ENCODE results near the gene DCAF15. TPM values are rescaled to one million over a fixed set of nuclear protein-coding genes. Genes with fewer than 3 reads are reported as not detected.
"Not testable (repeated sequence)": the region's sequence is repeated elsewhere in the genome, so short reads cannot be mapped to it uniquely, and the experiment has no call there.

The DCAF15 gene
- total RNA-seq, 4 donors from 2014 or later = 9.5 to 19.6 (median 11.6) TPM

DNA sequence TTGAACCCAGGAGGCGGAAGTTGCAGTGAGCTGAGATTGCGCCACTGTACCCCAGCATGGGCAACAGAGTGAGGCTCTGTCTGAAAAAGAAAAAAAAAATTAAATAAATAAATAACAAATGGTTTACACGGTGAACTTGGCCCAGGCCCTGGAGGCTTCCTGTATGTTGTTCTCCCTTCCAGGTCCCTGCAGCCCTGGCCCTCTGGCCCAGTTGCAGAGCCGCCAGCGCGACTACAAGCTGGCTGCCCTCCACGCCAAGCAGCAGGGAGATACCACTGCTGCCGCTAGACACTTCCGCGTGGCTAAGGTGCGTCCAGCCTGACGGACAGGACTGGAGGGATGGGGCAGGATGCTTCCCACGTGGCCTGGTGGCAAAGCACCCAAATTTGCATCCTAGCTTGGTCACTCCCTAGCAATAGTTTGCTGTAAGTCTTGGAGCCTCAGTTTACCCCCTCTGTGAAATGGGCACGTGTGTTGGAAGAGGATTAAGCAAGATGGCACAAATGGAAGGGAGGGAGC, 34.4 kb upstream of the DCAF15 start:
- Histone ChIP-seq H3K27ac (no peak overlapping the region), H3K27me3 (no peaks in the 10 kb centered on the region), H3K36me3 (peaks cover 56 to 66% of the 10 kb centered on the region in 2 donors), H3K4me1 (no peaks in the 10 kb centered on the region), H3K9me3 (no peaks in the 10 kb centered on the region), H3K4me3 (replicated peaks in 1 of 3) (no peak overlapping the region)
- intact Hi-C loops (cut with DNase I) = no loop called here
- WGBS, 2 donors = 78 to 84% methylated on average over 14 of the region's 14 CpGs
- DNase-seq = no peak
- TF ChIP-seq POLR2A (IDR thresholded peaks at IDR 0.05) = no peak
- TF ChIP-seq, protein P1, sequence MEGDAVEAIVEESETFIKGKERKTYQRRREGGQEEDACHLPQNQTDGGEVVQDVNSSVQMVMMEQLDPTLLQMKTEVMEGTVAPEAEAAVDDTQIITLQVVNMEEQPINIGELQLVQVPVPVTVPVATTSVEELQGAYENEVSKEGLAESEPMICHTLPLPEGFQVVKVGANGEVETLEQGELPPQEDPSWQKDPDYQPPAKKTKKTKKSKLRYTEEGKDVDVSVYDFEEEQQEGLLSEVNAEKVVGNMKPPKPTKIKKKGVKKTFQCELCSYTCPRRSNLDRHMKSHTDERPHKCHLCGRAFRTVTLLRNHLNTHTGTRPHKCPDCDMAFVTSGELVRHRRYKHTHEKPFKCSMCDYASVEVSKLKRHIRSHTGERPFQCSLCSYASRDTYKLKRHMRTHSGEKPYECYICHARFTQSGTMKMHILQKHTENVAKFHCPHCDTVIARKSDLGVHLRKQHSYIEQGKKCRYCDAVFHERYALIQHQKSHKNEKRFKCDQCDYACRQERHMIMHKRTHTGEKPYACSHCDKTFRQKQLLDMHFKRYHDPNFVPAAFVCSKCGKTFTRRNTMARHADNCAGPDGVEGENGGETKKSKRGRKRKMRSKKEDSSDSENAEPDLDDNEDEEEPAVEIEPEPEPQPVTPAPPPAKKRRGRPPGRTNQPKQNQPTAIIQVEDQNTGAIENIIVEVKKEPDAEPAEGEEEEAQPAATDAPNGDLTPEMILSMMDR (IDR thresholded peaks at IDR 0.05) = no peak

DNA sequence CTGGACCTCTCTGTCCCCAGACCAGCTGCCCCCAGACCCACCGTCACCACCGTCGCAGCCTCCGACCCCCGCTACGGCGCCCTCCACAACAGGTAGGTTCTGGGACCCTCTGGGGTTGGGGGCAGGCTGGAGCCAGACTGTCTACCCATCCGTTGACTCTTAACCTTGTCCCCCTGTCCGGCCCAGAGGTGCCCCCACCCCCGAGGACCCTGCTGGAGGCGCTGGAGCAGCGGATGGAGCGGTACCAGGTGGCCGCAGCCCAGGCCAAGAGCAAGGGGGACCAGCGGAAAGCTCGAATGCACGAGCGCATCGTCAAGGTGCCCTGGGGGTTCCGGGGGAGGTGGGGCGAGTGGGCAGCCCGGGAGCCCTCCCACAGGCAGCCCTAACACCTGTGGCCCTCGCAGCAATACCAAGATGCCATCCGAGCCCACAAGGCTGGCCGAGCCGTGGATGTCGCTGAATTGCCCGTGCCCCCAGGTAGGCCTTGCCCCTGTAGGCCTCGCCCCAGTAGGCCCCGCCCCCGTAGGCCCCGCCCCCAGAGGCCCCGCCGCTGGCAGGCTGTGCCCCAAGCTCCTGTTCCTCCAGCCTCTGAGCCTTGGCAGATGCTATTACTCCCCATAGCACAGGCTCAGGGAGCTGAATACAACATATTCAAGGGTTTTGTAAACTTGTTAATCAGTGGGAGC, 33.4 kb upstream of the DCAF15 start:
- intact Hi-C loops (cut with DNase I) = no loop called here
- Histone ChIP-seq H3K36me3 (peaks cover 53 to 65% of the 10 kb centered on the region in 2 donors), H3K4me1 (no peaks in the 10 kb centered on the region), H3K4me3 (replicated peaks in 1 of 3) (no peak overlapping the region), H3K9me3 (no peaks in the 10 kb centered on the region), H3K27ac (no peak overlapping the region), H3K27me3 (no peaks in the 10 kb centered on the region)
- DNase-seq = no peak
- no peak for TF ChIP-seq POLR2A (IDR thresholded peaks at IDR 0.05)
- TF ChIP-seq, protein P1 (IDR thresholded peaks at IDR 0.05) = no peak
- WGBS, 2 donors = 95 to 100% methylated on average over 5 to 15 of the region's 34 CpGs

DNA sequence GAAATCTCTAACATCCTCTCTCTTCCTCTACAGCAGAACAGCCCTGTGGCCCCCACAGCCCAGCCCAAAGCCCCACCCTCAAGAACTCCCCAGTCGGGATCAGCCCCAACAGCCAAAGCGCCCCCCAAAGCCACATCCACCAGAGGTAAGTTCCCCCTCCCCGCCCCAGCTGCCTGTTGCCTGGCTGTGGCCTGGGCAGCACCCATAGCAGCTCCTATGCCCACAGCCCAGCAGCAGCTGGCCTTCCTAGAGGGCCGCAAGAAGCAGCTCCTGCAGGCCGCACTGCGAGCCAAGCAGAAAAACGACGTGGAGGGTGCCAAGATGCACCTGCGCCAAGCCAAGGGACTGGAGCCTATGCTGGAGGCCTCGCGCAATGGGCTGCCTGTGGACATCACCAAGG, 31.8 kb upstream of the DCAF15 start:
- H3K27ac ChIP-seq = no peak overlapping the region
- WGBS, 2 donors = 98 to 100% methylated on average over 3 to 11 of the region's 11 CpGs
- H3K9me3 ChIP-seq = no peaks in the 10 kb centered on the region
- H3K4me3 ChIP-seq (replicated peaks in 1 of 3) = no peak overlapping the region
- TF ChIP-seq POLR2A (IDR thresholded peaks at IDR 0.05) = no peak
- TF ChIP-seq, protein P1 (IDR thresholded peaks at IDR 0.05) = no peak
- no peak for DNase-seq
- no peaks in the 10 kb centered on the region for H3K27me3 ChIP-seq
- no peaks in the 10 kb centered on the region for H3K4me1 ChIP-seq
- H3K36me3 ChIP-seq = peaks cover 44 to 54% of the 10 kb centered on the region in 2 donors
- intact Hi-C loops (cut with DNase I) = no loop called here

DNA sequence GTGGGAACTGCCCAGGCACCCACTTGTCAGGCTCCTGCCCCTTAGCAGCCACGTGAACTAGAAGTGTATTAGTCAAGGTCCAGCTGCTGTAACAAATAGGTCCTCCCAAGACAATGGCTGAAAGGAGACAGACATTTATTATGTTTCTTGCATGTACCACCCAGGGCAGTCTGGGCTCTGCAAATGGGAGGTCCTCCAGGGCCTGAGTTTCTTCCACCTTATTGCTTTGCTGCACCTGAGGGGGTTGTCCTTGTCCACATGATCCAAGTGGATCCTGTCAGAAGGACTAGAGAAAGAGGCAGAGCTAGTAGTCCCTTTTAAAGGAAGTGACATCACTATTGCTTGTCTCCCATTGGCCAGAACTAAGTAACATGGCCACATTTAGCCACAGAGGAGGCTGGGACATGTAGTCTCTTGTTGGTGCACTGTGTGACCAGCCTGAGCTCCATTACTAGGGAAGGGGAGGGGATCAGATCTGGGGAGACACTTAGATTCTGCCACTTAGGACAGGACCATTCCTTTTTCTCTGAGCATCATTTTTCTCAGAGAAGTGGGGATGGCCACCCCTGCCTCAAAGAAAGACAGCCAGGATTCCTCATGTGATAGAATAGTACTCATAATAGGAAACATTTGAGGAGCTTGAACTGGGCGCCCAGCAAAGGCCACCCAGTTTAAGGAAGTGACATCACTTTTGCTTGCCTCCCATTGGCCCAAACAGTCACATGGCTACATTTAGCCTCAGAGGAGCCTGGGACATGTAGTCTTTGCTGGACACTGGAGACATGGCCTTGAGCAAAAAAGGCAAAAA, 31.2 kb upstream of the DCAF15 start:
- intact Hi-C loops (cut with DNase I) = no loop called here
- no peak for DNase-seq
- Histone ChIP-seq H3K9me3 (no peaks in the 10 kb centered on the region), H3K4me1 (no peaks in the 10 kb centered on the region), H3K4me3 (replicated peaks in 1 of 3) (no peak overlapping the region), H3K36me3 (peaks cover 37 to 55% of the 10 kb centered on the region in 2 donors), H3K27me3 (no peaks in the 10 kb centered on the region), H3K27ac (no peak overlapping the region)
- no peak for TF ChIP-seq POLR2A (IDR thresholded peaks at IDR 0.05)
- TF ChIP-seq, protein P1 (IDR thresholded peaks at IDR 0.05) = no peak
- WGBS, 2 donors = 78 to 100% methylated on average over 1 to 2 of the region's 2 CpGs

DNA sequence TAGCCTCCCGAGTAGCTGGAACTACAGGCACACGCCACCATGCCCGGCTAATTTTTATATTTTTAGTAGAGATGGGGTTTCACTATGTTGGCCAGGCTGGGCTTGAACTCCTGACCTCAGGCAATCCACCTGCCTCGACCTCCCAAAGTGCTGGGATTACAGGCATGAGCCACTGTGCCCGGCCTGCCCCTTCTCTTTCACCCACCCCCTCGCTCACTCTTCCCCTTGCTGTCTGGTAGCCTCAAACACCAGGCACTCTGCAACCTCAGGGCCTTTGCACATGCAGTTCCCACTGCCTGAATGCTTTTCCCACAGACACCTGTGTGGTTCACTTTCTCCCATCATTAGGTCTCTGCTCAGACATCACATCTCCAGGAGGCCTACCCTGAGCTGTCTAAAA, 30.2 kb upstream of the DCAF15 start:
- H3K4me3 ChIP-seq (replicated peaks in 1 of 3); H3K9me3 ChIP-seq; H3K4me1 ChIP-seq; intact Hi-C loops (cut with DNase I); DNase-seq; H3K27ac ChIP-seq; H3K27me3 ChIP-seq: not testable (repeated sequence)
- 96 to 99% methylated on average over 6 of the region's 6 CpGs for WGBS, 2 donors
- H3K36me3 ChIP-seq = peaks cover 36 to 60% of the 10 kb centered on the region in 2 donors
